GM19238 (cell line): Measurements from ENCODE around the gene AADACL3.

Experiments
- DNase-seq: peaks from one replicate; pipeline ENCODE4 v3.0.0; 2011; ENCODE audit warnings: low spot score; ENCODE audit not compliant: insufficient read length

Gene AADACL3

DNA sequence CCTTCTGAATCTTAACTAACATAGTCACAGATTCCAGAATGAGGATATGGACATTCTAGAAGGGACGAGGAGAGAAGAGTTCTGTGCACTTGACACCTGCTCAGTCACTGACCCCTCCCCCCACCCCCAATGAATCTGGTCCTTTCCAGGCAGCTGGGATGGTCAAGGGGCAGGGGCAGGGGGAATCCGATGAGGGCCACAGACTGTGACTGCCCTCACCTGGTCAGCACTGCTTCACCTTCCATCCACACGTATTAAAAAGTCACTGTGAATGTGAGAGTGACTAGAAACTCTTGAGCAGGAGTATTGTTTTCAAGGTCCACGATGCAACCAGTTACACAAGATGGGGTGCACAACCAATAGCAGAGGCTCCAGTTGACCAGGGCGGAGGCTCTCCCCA is 48.1 kb downstream of the AADACL3 start:
- no peak for DNase-seq

DNA sequence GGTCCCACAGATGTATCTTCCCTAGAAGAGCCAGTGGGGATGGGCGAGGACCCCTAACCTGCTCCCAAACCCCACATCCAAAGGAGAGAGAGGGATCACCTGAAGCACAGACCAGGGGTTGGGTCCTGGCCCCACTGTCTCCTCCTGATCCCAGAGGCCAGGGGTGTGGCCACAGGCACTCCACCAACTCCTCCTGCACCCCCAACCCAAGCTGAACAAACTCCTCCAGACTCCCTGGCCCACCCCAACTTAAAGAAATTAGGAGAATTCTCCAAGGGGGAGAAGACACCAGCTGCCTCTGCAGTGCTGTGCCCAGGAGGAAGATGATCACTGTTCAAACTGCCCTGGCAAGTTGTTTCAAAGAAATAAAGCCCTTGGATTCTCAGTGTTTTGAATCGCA is 53.1 kb downstream of the AADACL3 start:
- no peak for DNase-seq

DNA sequence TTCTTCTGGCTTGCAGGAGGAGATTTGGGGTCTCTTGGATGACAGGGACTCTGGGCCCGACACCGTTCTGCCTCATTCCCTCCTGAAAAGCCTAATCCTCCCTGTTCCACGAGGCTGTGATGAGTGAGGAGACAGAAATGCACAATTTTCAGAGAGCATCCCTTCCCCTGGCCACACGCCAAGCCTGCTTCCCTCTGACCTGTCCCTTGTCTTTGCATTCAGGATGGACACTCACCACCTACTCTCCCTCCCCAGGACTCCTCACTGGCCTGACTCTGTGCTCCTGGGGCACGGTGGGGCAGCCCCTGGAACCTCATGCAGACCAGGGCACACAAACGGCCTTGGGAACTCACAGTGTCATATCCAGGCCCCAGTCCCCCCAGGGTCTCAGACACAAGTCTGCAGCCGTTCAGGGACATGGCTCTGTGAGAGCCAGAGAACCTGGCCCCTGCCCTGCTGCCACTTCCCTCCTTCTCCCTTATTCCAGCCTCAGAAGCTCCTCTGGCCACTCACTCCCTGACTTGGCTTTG is 54.1 kb downstream of the AADACL3 start:
- no peak for DNase-seq

DNA sequence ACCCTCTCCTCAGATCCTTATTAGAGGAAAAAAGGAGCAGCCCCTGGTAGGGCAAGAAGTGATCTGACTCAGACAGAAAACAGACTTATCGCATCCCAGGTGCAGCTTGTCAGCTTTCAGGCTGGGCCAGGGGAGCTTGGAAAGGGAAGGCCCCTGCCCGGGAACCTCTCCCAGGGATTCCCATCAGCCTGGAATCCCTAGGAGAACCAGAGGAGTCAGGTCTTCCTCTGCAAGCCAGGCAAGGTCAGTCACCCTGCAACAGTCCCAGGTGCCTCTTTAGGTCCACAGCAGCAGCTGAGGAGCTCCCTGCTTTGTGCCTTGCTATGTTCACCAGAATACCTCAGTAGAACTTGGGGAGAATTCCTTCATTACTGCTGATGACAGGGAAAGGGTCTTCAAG is 54.7 kb downstream of the AADACL3 start:
- no peak for DNase-seq

DNA sequence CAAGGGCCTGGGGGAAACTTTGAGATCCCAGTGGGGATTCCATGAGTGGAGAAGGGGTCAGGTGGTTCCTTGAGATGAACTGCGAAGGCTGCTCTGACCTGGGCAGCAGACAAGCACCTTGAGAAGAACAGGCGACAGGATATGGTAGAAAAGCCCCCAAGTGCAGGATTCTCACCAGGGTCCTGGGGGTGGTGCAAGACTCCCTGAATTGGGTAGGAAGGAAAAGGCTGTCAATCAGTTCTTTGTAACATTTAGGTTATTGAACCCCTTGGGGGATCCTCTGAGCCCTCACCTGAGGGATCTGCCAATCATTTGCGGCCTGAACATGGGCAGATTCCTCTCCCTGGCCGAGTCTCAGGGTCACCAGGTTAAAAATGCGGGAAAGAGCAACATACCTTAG is 55.3 kb downstream of the AADACL3 start:
- no peak for DNase-seq

DNA sequence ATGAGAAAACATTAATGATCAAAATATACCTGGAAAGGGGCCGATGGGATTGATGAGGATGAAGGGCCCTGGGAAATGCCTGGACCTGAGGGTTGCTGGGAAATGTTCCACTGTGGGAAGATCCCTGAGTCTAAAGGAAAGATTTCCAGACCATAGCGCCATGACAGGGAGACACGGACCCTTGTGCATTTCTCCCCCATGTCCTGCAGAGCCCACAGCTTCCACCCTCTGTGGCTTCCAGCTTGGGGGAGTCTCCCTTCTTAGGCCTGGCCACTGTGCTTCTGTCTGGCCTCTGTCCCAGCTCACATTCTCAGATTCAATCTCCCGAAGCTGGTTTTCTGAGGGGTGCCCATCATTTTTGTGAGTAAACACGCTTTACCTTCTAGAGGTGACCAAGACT is 56.6 kb downstream of the AADACL3 start:
- DNase-seq = no peak

DNA sequence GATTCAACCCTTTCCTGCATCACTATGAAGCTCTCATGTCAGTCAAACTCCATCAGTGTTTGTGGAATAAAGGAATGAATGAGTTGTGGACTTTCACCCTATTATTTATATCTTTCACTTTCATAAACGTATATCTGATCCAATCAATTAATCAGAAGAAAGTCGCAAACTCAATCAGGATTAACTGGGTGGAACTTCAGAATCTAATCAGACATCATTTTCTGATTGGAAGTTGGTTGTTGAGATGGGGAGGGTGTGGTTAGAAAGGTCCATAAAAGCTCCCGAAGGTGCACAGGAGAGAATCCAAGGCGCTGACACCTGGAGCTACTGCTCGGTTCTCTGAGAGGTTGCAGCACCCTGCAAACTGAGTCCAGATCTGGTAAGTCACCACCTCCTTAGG is 57.5 kb downstream of the AADACL3 start, which contains the start of gene PRAMEF12:
PRAMEF12 (plus strand) TSS at position 301 of the 400 bp plus-strand sequence. CDS start 1,130 bp downstream, outside the sequence.
- no peak for DNase-seq

DNA sequence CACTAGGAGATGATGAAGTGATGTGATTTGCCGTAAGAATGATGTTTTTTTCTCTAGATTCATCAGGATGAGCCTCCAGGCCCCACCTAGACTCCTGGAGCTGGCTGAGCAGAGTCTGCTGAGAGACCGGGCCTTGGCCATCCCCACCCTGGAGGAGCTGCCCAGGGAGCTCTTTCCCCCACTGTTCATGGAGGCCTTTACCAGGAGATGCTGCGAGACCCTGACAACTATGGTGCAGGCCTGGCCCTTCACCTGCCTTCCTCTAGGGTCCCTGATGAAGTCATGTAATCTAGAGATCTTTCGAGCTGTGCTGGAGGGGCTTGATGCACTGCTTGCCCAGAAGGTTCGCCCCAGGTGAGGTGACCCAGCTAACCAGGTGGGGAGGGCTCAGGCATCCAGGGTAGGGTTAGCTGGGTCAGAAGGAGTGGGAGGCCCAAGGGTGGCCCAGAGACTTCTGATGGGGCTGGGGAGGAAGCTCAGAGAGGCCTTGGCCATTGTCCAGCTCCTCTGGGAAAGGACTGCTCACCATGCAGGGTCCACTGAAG is 59.0 kb downstream of the AADACL3 start:
- DNase-seq = no peak

DNA sequence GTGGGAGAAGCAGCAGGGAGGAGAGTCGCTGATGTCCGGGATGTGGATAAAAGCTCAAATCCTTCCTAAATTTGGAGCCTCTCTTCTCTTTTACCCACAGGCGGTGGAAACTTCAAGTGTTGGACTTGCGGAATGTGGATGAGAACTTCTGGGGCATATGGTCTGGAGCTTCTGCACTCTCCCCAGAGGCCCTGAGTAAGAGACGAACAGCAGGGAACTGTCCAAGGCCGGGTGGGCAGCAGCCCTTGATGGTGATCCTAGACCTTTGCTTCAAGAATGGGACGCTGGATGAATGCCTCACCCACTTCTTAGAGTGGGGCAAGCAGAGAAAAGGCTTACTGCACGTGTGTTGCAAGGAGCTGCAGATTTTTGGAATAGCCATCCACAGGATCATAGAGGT is 59.5 kb downstream of the AADACL3 start:
- no peak for DNase-seq

DNA sequence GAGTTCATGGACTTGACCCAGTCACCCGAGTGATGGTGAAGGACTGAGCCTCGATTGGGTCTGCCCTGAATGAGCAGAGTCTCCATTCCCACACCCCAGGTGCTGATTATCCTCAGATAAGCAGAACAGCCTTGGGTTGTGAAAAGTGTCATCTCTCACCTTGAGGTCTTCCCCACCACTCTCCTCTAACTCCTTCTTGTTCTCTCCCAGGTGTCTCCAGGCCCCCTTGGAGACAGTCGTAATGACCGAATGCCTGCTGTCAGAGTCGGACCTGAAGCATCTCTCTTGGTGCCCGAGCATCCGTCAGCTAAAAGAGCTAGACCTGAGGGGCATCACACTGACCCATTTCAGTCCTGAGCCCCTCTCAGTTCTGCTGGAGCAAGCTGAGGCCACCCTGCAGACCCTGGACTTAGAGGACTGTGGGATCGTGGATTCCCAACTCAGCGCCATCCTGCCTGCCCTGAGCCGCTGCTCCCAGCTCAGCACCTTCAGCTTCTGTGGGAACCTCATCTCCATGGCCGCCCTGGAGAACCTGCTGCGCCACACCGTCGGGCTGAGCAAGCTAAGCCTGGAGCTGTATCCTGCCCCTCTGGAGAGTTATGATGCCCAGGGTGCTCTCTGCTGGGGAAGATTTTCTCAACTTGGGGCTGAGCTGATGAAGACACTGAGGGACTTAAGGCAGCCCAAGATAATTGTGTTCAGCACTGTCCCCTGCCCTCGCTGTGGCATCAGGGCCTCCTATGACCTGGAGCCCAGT is 61.1 kb downstream of the AADACL3 start:
- no peak for DNase-seq
